Omental fat pad (tissue), 4 donors: ENCODE data around the gene ABCA6. TPM values are rescaled to one million over a fixed set of nuclear protein-coding genes. Genes with fewer than 3 reads are reported as not detected.
"Not testable (repeated sequence)": the region's sequence is repeated elsewhere in the genome, so short reads cannot be mapped to it uniquely, and the experiment has no call there.

Experiments used
- ATAC-seq: fragments of 150-250 bp; one replicate; pipeline ENCODE4 v1.9.1; 2016; ENCODE audit warnings: mild to moderate bottlenecking, moderate library complexity; ENCODE audit not compliant: low FRiP score
- DNase-seq: peaks from one replicate; pipeline ENCODE4 v3.0.0-alpha.2; 2019; ENCODE audit warnings: low spot score
- total RNA-seq, 4 donors: library from RNA; depleted of rRNA; stranded (reverse); fragments of >200 nt; gene quantifications; one replicate each; pipeline ENCODE4 v1.1.0, GENCODE V29; 2016
- TF ChIP-seq, protein P1 (sequence below), 3 donors: fragments of 450-650 bp; IDR thresholded peaks; one replicate each; pipeline ENCODE4 v1.5.1; 2016 to 2017; ENCODE audit warnings: antibody characterized with exemption in 3 of 3, mild to moderate bottlenecking in 3 of 3, moderate library complexity in 2 of 3

The ABCA6 gene
- total RNA-seq, 4 donors from 2014 or later, result 50.2 to 311 (median 163) TPM

- TF ChIP-seq, protein P1, sequence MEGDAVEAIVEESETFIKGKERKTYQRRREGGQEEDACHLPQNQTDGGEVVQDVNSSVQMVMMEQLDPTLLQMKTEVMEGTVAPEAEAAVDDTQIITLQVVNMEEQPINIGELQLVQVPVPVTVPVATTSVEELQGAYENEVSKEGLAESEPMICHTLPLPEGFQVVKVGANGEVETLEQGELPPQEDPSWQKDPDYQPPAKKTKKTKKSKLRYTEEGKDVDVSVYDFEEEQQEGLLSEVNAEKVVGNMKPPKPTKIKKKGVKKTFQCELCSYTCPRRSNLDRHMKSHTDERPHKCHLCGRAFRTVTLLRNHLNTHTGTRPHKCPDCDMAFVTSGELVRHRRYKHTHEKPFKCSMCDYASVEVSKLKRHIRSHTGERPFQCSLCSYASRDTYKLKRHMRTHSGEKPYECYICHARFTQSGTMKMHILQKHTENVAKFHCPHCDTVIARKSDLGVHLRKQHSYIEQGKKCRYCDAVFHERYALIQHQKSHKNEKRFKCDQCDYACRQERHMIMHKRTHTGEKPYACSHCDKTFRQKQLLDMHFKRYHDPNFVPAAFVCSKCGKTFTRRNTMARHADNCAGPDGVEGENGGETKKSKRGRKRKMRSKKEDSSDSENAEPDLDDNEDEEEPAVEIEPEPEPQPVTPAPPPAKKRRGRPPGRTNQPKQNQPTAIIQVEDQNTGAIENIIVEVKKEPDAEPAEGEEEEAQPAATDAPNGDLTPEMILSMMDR (IDR thresholded peaks at IDR 0.05), result no peak
- ATAC-seq, result no peak
- no peak for DNase-seq
Observed at GRCh38 chr17:69176457-69176795, 34.7 kb upstream of the ABCA6 start.

DNA sequence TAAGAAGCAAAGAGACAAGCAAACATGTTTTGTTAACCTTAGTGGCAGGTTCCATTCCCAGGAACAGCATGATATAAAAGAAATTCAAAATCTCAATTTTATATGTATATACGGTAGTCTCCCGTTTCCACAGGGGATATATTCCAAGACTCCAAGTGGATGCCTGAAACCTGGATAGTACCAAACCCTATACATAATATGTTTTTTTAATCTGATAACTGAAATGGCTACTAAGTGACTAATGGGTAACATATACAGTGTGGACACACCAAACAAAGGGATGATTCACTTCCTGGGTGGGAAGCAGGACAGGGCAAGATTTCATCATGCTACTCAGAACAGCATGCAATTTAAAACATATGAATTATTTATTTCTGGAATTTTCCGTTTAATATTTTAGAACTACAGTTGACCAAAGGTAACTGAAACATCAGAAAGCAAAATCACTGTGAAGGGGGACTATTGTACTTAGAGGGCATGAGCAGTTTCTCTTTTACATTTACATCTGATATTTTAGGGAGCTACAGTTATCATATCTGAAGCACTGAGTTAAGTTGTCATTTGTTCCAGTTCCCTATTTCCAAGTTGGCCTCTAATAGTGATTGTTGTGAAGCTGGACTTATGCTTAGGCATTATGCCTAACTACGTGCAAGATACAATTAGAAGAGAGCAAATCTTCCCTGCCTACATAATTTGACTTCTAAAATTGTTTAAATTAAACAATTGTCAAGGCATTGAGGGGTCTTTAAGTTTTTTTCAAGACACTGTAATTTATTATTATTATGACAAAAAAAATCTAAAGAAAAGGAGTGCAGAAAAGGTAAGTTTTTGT lies 34.1 kb upstream of the ABCA6 start:
- ATAC-seq (no peak), DNase-seq (no peak)
- TF ChIP-seq, protein P1 (IDR thresholded peaks at IDR 0.05), result no peak

DNA sequence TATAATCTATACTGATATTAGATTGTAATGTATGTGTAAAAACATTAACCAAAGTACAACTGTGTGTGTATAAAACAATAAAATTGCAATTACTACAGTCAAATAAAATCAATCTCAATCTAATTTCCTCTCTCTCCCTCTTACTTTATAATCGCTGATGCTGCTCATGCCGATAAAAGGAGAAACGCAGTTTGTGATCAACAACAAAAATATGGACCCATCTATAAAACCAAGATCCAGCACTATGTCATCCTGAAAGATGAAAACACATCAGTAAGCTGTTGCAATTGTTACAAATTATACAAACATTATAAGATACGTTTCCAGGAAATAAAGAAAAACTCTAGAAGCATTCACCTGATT lies 33.5 kb upstream of the ABCA6 start:
- no peak for DNase-seq
- ATAC-seq, result no peak
- TF ChIP-seq, protein P1 (IDR thresholded peaks at IDR 0.05), result no peak

DNA sequence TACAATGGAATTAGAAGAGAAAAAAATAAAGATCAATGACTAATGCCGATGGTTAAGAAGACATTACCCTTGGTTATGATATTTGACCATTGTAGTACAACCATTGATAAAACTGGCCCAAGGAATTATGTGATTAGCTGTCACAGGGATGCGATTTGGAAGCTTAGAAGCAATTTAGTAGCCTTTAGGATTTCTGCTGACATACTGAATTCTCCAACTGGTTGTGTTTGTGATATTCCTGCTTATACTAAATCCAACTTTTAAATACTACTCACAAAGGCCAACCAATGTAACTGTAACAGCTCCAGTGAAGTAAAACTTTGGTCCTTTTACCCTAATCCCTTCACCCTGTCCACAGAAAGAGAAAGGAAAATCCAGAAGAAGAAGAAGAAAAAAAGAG lies 31.4 kb upstream of the ABCA6 start:
- DNase-seq (no peak), ATAC-seq (no peak)
- TF ChIP-seq, protein P1 (IDR thresholded peaks at IDR 0.05), result no peak

GRCh38 chr17:69170377-69170776 lies 28.7 kb upstream of the ABCA6 start:
- DNase-seq (no peak), ATAC-seq (no peak)

GRCh38 chr17:69168642-69169041 lies 26.9 kb upstream of the ABCA6 start:
- DNase-seq, ATAC-seq: not testable (repeated sequence)

More at GRCh38 chr17:69170377-69170776, 28.7 kb upstream of the ABCA6 start:
- TF ChIP-seq, protein P1 (IDR thresholded peaks at IDR 0.05), result no peak

- ATAC-seq (no peak), DNase-seq (no peak)
- TF ChIP-seq, protein P1 (IDR thresholded peaks at IDR 0.05), result no peak
Observed at GRCh38 chr17:69166957-69167356, 25.3 kb upstream of the ABCA6 start.
